ENCODE results near the gene TMEM255B. TPM values are rescaled to one million over a fixed set of nuclear protein-coding genes. Genes with fewer than 3 reads are reported as not detected.
"Not testable (repeated sequence)": the region's sequence is repeated elsewhere in the genome, so short reads cannot be mapped to it uniquely, and the experiment has no call there.

The TMEM255B gene
- total RNA-seq, 2 donors from 2014 or later, result 3.0 to 4.2 TPM

- H3K9me3 ChIP-seq, result no peaks in the 10 kb centered on the region
- H3K9ac ChIP-seq (ENCODE audit: low read depth in 2 of 2, low read length in 2 of 2), result no peak overlapping the region
- no peak overlapping the region for H3K4me3 ChIP-seq
- H3K27ac ChIP-seq, result no peak overlapping the region
- DNase-seq, result no peak
- intact Hi-C loops (cut with DNase I), result no loop called here
- TF ChIP-seq CTCF (IDR thresholded peaks at IDR 0.05), result no peak
- H3K4me1 ChIP-seq, result no peaks in the 10 kb centered on the region
- H3K27me3 ChIP-seq, result no peaks in the 10 kb centered on the region
- H3K36me3 ChIP-seq, result no peaks in the 10 kb centered on the region
Measured at GRCh38 chr13:113828282-113828825, 69.3 kb downstream of the TMEM255B start.

GRCh38 chr13:113830426-113830950, 71.5 kb downstream of the TMEM255B start:
- H3K9ac ChIP-seq (ENCODE audit: low read depth in 2 of 2, low read length in 2 of 2); H3K4me3 ChIP-seq; H3K27me3 ChIP-seq; DNase-seq; H3K4me1 ChIP-seq; intact Hi-C loops (cut with DNase I); H3K36me3 ChIP-seq; H3K27ac ChIP-seq; H3K9me3 ChIP-seq: not testable (repeated sequence)

- intact Hi-C loops (cut with DNase I), result no loop called here
- no peak overlapping the region for H3K4me3 ChIP-seq
- H3K9me3 ChIP-seq, result no peaks in the 10 kb centered on the region
- DNase-seq, result no peak
- H3K9ac ChIP-seq (ENCODE audit: low read depth in 2 of 2, low read length in 2 of 2), result no peak overlapping the region
- H3K4me1 ChIP-seq, result no peaks in the 10 kb centered on the region
- no peak for TF ChIP-seq CTCF (IDR thresholded peaks at IDR 0.05)
- H3K27ac ChIP-seq, result no peak overlapping the region
- H3K36me3 ChIP-seq, result no peaks in the 10 kb centered on the region
- H3K27me3 ChIP-seq, result no peaks in the 10 kb centered on the region
Measured at GRCh38 chr13:113831061-113831460, 72.0 kb downstream of the TMEM255B start.

GRCh38 chr13:113832205-113832604, 73.2 kb downstream of the TMEM255B start:
- H3K27me3 ChIP-seq, result no peaks in the 10 kb centered on the region
- DNase-seq, result no peak
- H3K27ac ChIP-seq, result no peak overlapping the region
- no peaks in the 10 kb centered on the region for H3K36me3 ChIP-seq
- H3K4me3 ChIP-seq, result no peak overlapping the region
- H3K9me3 ChIP-seq, result no peaks in the 10 kb centered on the region
- H3K9ac ChIP-seq (ENCODE audit: low read depth in 2 of 2, low read length in 2 of 2), result no peak overlapping the region
- no peak for TF ChIP-seq CTCF (IDR thresholded peaks at IDR 0.05)
- intact Hi-C loops (cut with DNase I), result no loop called here
- H3K4me1 ChIP-seq, result no peaks in the 10 kb centered on the region

GRCh38 chr13:113832631-113833030, 73.6 kb downstream of the TMEM255B start:
- H3K9ac ChIP-seq (ENCODE audit: low read depth in 2 of 2, low read length in 2 of 2), result no peak overlapping the region
- H3K4me3 ChIP-seq, result no peak overlapping the region
- no peak overlapping the region for H3K27ac ChIP-seq
- H3K27me3 ChIP-seq, result no peaks in the 10 kb centered on the region
- no peak for DNase-seq
- no peaks in the 10 kb centered on the region for H3K9me3 ChIP-seq
- TF ChIP-seq CTCF (IDR thresholded peaks at IDR 0.05), result no peak
- intact Hi-C loops (cut with DNase I), result no loop called here
- no peaks in the 10 kb centered on the region for H3K36me3 ChIP-seq
- no peaks in the 10 kb centered on the region for H3K4me1 ChIP-seq

- DNase-seq, result no peak
- no peak overlapping the region for H3K4me3 ChIP-seq
- intact Hi-C loops (cut with DNase I), result no loop called here
- H3K9ac ChIP-seq (ENCODE audit: low read depth in 2 of 2, low read length in 2 of 2), result no peak overlapping the region
- H3K36me3 ChIP-seq, result no peaks in the 10 kb centered on the region
- H3K27me3 ChIP-seq, result no peaks in the 10 kb centered on the region
- no peak overlapping the region for H3K27ac ChIP-seq
- TF ChIP-seq CTCF (IDR thresholded peaks at IDR 0.05), result no peak
- no peaks in the 10 kb centered on the region for H3K9me3 ChIP-seq
- H3K4me1 ChIP-seq, result peaks cover 3% of the 10 kb centered on the region
Measured at GRCh38 chr13:113833111-113833830, 74.2 kb downstream of the TMEM255B start.

- H3K36me3 ChIP-seq; H3K4me1 ChIP-seq; H3K27me3 ChIP-seq; H3K9me3 ChIP-seq; H3K27ac ChIP-seq; H3K9ac ChIP-seq (ENCODE audit: low read depth in 2 of 2, low read length in 2 of 2); intact Hi-C loops (cut with DNase I); DNase-seq; H3K4me3 ChIP-seq: not testable (repeated sequence)
Measured at GRCh38 chr13:113834006-113834405, 75.0 kb downstream of the TMEM255B start.
